ENCODE results near the gene ADGRB3.

DNA sequence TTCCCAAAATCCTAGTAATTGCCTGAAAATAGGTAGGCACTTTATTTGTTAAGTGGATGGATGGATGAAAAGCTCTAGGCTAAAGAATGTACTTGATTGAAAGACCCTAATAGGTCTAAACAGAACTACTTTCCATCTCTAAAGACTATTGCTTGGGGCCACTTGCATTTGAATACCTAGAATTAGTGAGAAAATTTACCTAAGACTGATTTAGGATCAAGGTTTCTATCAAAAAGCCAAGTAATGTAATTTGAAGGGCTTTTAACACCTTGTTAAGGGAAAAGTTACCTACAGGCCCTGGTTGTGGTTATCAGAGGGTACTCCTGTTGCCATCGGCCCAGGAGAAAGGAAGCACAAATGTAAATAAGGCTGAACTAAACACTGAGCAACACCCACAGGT lies 581.0 kb downstream of the ADGRB3 start:
- TF ChIP-seq, protein P1, sequence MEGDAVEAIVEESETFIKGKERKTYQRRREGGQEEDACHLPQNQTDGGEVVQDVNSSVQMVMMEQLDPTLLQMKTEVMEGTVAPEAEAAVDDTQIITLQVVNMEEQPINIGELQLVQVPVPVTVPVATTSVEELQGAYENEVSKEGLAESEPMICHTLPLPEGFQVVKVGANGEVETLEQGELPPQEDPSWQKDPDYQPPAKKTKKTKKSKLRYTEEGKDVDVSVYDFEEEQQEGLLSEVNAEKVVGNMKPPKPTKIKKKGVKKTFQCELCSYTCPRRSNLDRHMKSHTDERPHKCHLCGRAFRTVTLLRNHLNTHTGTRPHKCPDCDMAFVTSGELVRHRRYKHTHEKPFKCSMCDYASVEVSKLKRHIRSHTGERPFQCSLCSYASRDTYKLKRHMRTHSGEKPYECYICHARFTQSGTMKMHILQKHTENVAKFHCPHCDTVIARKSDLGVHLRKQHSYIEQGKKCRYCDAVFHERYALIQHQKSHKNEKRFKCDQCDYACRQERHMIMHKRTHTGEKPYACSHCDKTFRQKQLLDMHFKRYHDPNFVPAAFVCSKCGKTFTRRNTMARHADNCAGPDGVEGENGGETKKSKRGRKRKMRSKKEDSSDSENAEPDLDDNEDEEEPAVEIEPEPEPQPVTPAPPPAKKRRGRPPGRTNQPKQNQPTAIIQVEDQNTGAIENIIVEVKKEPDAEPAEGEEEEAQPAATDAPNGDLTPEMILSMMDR (IDR thresholded peaks at IDR 0.05 in 8 of 11, conservative IDR thresholded peaks at IDR 0.05 in 3 of 11) = no peak
- TF ChIP-seq POLR2A (IDR thresholded peaks at IDR 0.05) (no peak), POLR2AphosphoS5 (IDR thresholded peaks at IDR 0.05) (no peak)

All from spleen (tissue), 7 donors.